Heart left ventricle (tissue), 13 donors: ENCODE measurements around the gene CXCL6.

Source experiments
- POLR2A ChIP-seq, 2 donors: fragments of 450-650 bp; IDR thresholded peaks; one replicate each; pipeline ENCODE4 v1.6.1; 2017; ENCODE audit warnings: antibody characterized with exemption in 2 of 2, mild to moderate bottlenecking in 2 of 2, moderate library complexity in 2 of 2
- TF ChIP-seq, protein P1 (sequence below), 12 donors: fragments of 200-600 bp; sonication (generic) in 4 of 12; IDR thresholded peaks; one replicate each; pipeline versions ENCODE4 v1.5.0 to v1.8.0; 2018 to 2022; ENCODE audit warnings: antibody characterized with exemption in 12 of 12, mild to moderate bottlenecking in 5 of 12
- donor health status: ischemic (EF 13 %, LVEDD 7.1; RV severe dilation, severe dysfunction).
- donor health status: DM: no; HTN: yes; CAD: no.
- donor health status: DM: no; HTN: no; CAD: no.
- donor health status: ischemic (EF 25% LVEDD 6.9; RV normal size, moderate dysfunction).
- donor health status: ischemic (EF 25% LVEDD 5.7; RV mildly dilated, moderate dysfunction).
- donor health status: ischemic (EF 35%, LVEDD 5.7; RV mildly dilated, moderate dysfunction).
- donor health status: nonischemic (EF 11% LVEDD 7.7; RV severe dilation, severe dysfunction).
- donor health status: DM: yes; HTN: yes; CAD: no.
- donor health status: PGD.
- donor health status: ischemic (EF 29% LVEDD 5.4; RV normal size, mild dysfunction).
- donor health status: nonischemic (EF 23%, LVEDD 6.1; RV moderate dilation, normal function).

DNA sequence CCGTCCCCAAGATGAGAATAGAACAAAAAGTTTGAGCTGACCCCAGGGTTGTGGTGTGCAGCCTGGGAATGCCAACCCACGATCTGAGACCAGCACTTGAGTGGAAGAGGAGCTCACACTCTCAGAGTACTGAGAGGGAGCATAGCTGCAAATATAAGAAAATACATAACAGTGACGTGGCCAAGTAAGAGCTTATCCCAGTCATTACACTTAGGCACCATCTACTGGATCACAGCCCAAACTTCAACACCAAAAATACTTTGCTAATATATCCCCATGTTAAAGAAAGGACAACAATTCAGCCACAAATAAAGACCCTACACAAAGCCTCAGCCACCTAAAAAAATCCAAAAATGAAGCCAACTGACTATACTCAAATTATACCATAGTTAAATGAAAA lies 33.3 kb upstream of the CXCL6 start:
- TF ChIP-seq, protein P1, sequence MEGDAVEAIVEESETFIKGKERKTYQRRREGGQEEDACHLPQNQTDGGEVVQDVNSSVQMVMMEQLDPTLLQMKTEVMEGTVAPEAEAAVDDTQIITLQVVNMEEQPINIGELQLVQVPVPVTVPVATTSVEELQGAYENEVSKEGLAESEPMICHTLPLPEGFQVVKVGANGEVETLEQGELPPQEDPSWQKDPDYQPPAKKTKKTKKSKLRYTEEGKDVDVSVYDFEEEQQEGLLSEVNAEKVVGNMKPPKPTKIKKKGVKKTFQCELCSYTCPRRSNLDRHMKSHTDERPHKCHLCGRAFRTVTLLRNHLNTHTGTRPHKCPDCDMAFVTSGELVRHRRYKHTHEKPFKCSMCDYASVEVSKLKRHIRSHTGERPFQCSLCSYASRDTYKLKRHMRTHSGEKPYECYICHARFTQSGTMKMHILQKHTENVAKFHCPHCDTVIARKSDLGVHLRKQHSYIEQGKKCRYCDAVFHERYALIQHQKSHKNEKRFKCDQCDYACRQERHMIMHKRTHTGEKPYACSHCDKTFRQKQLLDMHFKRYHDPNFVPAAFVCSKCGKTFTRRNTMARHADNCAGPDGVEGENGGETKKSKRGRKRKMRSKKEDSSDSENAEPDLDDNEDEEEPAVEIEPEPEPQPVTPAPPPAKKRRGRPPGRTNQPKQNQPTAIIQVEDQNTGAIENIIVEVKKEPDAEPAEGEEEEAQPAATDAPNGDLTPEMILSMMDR (IDR thresholded peaks at IDR 0.05) = no peak
- TF ChIP-seq POLR2A (IDR thresholded peaks at IDR 0.05) = no peak
